GM23338 (cell line): ENCODE results near the gene HHAT.

Experiments
- CREB1 ChIP-seq: fragments of 250-450 bp; sonication (Bioruptor Pico); IDR thresholded peaks from 2 replicates; pipeline ENCODE4 v1.5.0; 2020; ENCODE audit warnings: low read depth, mild to moderate bottlenecking, moderate library complexity
- CTCF ChIP-seq, 2 experiments: fragments of 200-600 bp in 1 of 2; sonication (generic) in 1 of 2; conservative IDR thresholded peaks; 2 replicates each; pipeline versions ENCODE4 v1.5.1 to v1.6.1; 2016 to 2017; ENCODE audit warnings: antibody characterized with exemption in 2 of 2, low read depth in 2 of 2, mild to moderate bottlenecking in 2 of 2, moderate library complexity in 1 of 2
- ETS1 ChIP-seq: IDR thresholded peaks from 2 replicates; pipeline ENCODE4 v1.6.1; 2016; ENCODE audit warnings: antibody characterized with exemption
- EZH2 ChIP-seq: fragments of 200-600 bp; sonication (generic); IDR thresholded peaks from one replicate; pipeline ENCODE4 v1.8.0; 2017; ENCODE audit warnings: antibody characterized with exemption, mild to moderate bottlenecking, low read depth; ENCODE audit not compliant: unreplicated experiment
- EZH2phosphoT487 ChIP-seq: fragments of 200-600 bp; sonication (generic); IDR thresholded peaks from one replicate; pipeline ENCODE4 v1.8.1; 2018; ENCODE audit warnings: antibody characterized with exemption; ENCODE audit not compliant: unreplicated experiment
- JUNB ChIP-seq: IDR thresholded peaks from one replicate; pipeline ENCODE4 v1.6.1; 2016; ENCODE audit warnings: antibody characterized with exemption; ENCODE audit not compliant: unreplicated experiment
- NANOG ChIP-seq: IDR thresholded peaks from 2 replicates; pipeline ENCODE4 v1.6.1; 2016; ENCODE audit warnings: antibody characterized with exemption, borderline replicate concordance
- POLR2AphosphoS5 ChIP-seq: IDR thresholded peaks from 2 replicates; pipeline ENCODE4 v1.6.1; 2016; ENCODE audit warnings: antibody characterized with exemption, low read depth
- REST ChIP-seq: IDR thresholded peaks from one replicate; pipeline ENCODE4 v1.6.1; 2018; ENCODE audit warnings: antibody characterized with exemption; ENCODE audit not compliant: unreplicated experiment
- STAT1 ChIP-seq: IDR thresholded peaks from one replicate; pipeline ENCODE4 v1.6.1; 2016; ENCODE audit warnings: antibody characterized with exemption; ENCODE audit not compliant: unreplicated experiment
- ZNF114 ChIP-seq: fragments of 250-450 bp; sonication (Bioruptor Pico); IDR thresholded peaks from 2 replicates; pipeline ENCODE4 v1.5.0; 2020; ENCODE audit warnings: mild to moderate bottlenecking, moderate library complexity
- ZNF331 ChIP-seq: fragments of 250-450 bp; sonication (Bioruptor Pico); IDR thresholded peaks from 2 replicates; pipeline ENCODE4 v1.5.0; 2020; ENCODE audit warnings: low read depth, mild to moderate bottlenecking, moderate library complexity
- ZNF462 ChIP-seq: fragments of 250-450 bp; sonication (Bioruptor Pico); IDR thresholded peaks from 2 replicates; pipeline ENCODE4 v1.5.0; 2020; ENCODE audit warnings: mild to moderate bottlenecking, moderate library complexity

- TF ChIP-seq CTCF (conservative IDR thresholded peaks at IDR 0.05; ENCODE audit: low read depth in 2 of 2) (no peak), EZH2 (no peak), NANOG (no peak), REST (no peak), POLR2AphosphoS5 (no peak), CREB1 (CRISPR knock-in tag) (no peak), ZNF331 (no peak), EZH2phosphoT487 (no peak), ETS1 (no peak), JUNB (no peak), ZNF462 (CRISPR knock-in tag) (no peak), STAT1 (no peak), ZNF114 (CRISPR knock-in tag) (no peak)
These were observed 14.8 kb upstream of the HHAT start for GRCh38 chr1:210313921-210314320.
